ENCODE data around the gene VMP1. TPM values are rescaled to one million over a fixed set of nuclear protein-coding genes. Genes with fewer than 3 reads are reported as not detected.
"Not testable (repeated sequence)": the region's sequence is repeated elsewhere in the genome, so short reads cannot be mapped to it uniquely, and the experiment has no call there.

The VMP1 gene
- total and polyA plus RNA-seq, 2 donors (not counting 1 experiment from before 2014, with no cell fraction given), result 125 to 235 TPM

DNA sequence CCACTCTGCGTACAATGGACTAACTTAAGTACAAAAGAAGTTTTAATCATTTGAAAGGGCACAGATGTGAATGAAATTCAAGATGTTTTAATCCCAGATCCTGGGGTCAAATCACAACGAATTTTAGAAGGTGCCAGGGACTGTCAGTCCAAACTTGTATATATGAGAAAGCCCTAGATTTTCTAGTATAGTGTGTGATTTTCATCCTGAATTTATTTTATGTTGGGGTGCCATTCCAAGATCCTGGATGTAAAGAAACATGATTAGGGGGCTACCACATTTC, 121.0 kb downstream of the VMP1 start:
- no peaks in the 10 kb centered on the region for H3K9me3 ChIP-seq (ENCODE audit: control insufficient read depth, insufficient read depth, low read depth, low read length)
- no peaks in the 10 kb centered on the region for H3K36me3 ChIP-seq (ENCODE audit: control insufficient read depth, insufficient read depth, low read length)
- H4K20me1 ChIP-seq (ENCODE audit: control insufficient read depth, extremely low read depth, insufficient read depth, low read length), result no peaks in the 10 kb centered on the region
- no peak overlapping the region for H3K9ac ChIP-seq (ENCODE audit: insufficient read depth, low read length)
- no peak overlapping the region for H3K4me3 ChIP-seq (replicated peaks in 1 of 4; ENCODE audit: control extremely low read depth in 1 of 4, insufficient read depth in 1 of 4, low read depth in 3 of 4, low read length in 4 of 4)
- H3K4me2 ChIP-seq (ENCODE audit: extremely low read depth, insufficient read depth, low read length), result no peak overlapping the region
- no peak for DNase-seq (ENCODE audit: low read depth in 2 of 2)
- H3K27ac ChIP-seq (ENCODE audit: insufficient read depth, low read length), result peak overlapping the region; percentile 97
- H3K27me3 ChIP-seq (ENCODE audit: control insufficient read depth, insufficient read depth, low read length), result no peaks in the 10 kb centered on the region
- peaks cover 42% of the 10 kb centered on the region for H3K4me1 ChIP-seq (ENCODE audit: control insufficient read depth, extremely low read depth, insufficient read depth, low read length)
- TF ChIP-seq, protein P1, sequence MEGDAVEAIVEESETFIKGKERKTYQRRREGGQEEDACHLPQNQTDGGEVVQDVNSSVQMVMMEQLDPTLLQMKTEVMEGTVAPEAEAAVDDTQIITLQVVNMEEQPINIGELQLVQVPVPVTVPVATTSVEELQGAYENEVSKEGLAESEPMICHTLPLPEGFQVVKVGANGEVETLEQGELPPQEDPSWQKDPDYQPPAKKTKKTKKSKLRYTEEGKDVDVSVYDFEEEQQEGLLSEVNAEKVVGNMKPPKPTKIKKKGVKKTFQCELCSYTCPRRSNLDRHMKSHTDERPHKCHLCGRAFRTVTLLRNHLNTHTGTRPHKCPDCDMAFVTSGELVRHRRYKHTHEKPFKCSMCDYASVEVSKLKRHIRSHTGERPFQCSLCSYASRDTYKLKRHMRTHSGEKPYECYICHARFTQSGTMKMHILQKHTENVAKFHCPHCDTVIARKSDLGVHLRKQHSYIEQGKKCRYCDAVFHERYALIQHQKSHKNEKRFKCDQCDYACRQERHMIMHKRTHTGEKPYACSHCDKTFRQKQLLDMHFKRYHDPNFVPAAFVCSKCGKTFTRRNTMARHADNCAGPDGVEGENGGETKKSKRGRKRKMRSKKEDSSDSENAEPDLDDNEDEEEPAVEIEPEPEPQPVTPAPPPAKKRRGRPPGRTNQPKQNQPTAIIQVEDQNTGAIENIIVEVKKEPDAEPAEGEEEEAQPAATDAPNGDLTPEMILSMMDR (conservative IDR thresholded peaks at IDR 0.05 in 1 of 2, IDR thresholded peaks at IDR 0.05 in 1 of 2; ENCODE audit: low read depth in 1 of 2, low read length in 2 of 2), result no peak
- TF ChIP-seq EZH2 (IDR thresholded peaks at IDR 0.05; ENCODE audit: low read length, missing control alignments), result no peak
- H2AFZ ChIP-seq (ENCODE audit: low read length), result no peak overlapping the region
- H3K79me2 ChIP-seq (ENCODE audit: control insufficient read depth, insufficient read depth, low read length), result peaks cover 14% of the 10 kb centered on the region

DNA sequence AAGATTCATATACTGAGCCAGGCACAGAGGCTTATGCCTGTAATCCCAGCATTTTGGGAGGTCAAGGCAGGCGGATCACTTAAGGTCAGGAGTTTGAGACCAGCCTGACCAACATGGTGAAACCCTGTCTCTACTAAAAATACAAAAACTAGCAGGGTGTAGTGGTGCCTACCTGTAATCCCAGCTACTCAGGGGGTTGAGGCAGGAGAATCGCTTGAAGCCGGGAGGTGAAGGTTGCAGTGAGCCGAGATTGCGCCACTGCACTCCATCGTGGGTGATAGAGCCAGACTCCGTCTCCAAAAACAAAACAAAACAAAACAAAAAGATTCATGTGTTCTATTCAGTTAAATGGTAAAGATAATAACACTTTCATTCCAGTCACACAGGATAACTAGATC, 121.4 kb downstream of the VMP1 start:
- H4K20me1 ChIP-seq (ENCODE audit: control insufficient read depth, extremely low read depth, insufficient read depth, low read length); H3K36me3 ChIP-seq (ENCODE audit: control insufficient read depth, insufficient read depth, low read length); DNase-seq (ENCODE audit: low read depth in 2 of 2); H2AFZ ChIP-seq (ENCODE audit: low read length); H3K9me3 ChIP-seq (ENCODE audit: control insufficient read depth, insufficient read depth, low read depth, low read length); H3K27me3 ChIP-seq (ENCODE audit: control insufficient read depth, insufficient read depth, low read length); H3K9ac ChIP-seq (ENCODE audit: insufficient read depth, low read length): not testable (repeated sequence)
- Histone ChIP-seq H3K79me2 (ENCODE audit: control insufficient read depth, insufficient read depth, low read length) (peaks cover 14% of the 10 kb centered on the region), H3K4me2 (ENCODE audit: extremely low read depth, insufficient read depth, low read length) (peak overlapping the region; percentile 58), H3K4me1 (ENCODE audit: control insufficient read depth, extremely low read depth, insufficient read depth, low read length) (peaks cover 42% of the 10 kb centered on the region), H3K27ac (ENCODE audit: insufficient read depth, low read length) (peak overlapping the region; percentile 97), H3K4me3 (replicated peaks in 1 of 4; ENCODE audit: control extremely low read depth in 1 of 4, insufficient read depth in 1 of 4, low read depth in 3 of 4, low read length in 4 of 4) (peak overlapping the region in 1 of 4 experiments; percentile 13)

DNA sequence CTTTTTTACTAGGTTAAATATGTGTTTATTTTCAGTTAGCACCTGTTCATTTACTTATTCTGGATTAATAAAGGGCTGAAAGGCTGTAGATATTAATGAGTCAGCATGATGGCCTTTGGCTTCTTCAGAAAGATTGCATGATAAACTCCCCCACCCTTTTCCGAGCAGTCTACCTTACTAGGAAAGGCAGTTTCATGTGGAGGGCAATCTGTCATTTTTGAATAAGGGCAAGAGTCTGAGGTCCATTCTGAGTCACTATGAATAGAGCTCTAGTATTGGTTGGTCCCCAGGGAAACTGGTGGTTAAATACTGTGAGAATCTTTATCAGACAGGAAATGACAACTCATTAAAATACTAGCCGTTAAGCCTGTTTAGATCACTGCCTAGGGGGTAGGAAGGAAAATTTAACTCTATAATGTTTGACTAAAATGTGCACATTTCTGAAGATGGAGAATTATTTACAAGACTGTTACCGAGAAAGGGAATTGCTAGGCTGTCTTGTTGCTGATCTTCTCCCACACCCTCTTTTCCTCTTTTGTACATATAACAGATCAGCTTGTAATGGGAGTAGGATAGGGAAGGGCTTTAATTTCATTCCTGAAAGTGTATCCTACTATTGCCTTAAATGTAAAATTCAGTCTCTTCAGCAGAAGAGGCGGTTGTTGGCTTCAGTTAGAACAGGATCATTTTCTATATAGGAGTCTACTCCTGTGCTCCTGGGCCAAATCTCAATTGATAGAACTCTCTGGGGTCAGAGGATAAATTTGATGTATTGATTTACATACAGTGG, 122.0 kb downstream of the VMP1 start:
- Histone ChIP-seq H3K4me3 (replicated peaks in 1 of 4; ENCODE audit: control extremely low read depth in 1 of 4, insufficient read depth in 1 of 4, low read depth in 3 of 4, low read length in 4 of 4) (peak overlapping the region; percentile 6 to 46 (median 35)), H2AFZ (ENCODE audit: low read length) (no peak overlapping the region), H3K27me3 (ENCODE audit: control insufficient read depth, insufficient read depth, low read length) (no peaks in the 10 kb centered on the region), H3K4me1 (ENCODE audit: control insufficient read depth, extremely low read depth, insufficient read depth, low read length) (peaks cover 42% of the 10 kb centered on the region), H3K9me3 (ENCODE audit: control insufficient read depth, insufficient read depth, low read depth, low read length) (no peaks in the 10 kb centered on the region), H3K79me2 (ENCODE audit: control insufficient read depth, insufficient read depth, low read length) (peaks cover 14% of the 10 kb centered on the region), H3K9ac (ENCODE audit: insufficient read depth, low read length) (peak overlapping the region; percentile 69), H3K36me3 (ENCODE audit: control insufficient read depth, insufficient read depth, low read length) (no peaks in the 10 kb centered on the region), H3K27ac (ENCODE audit: insufficient read depth, low read length) (peak overlapping the region; percentile 97), H4K20me1 (ENCODE audit: control insufficient read depth, extremely low read depth, insufficient read depth, low read length) (no peaks in the 10 kb centered on the region), H3K4me2 (ENCODE audit: extremely low read depth, insufficient read depth, low read length) (peak overlapping the region; percentile 66)
- DNase-seq (ENCODE audit: low read depth in 2 of 2), result peak; percentile 96 to 100
- TF ChIP-seq, protein P1 (conservative IDR thresholded peaks at IDR 0.05 in 1 of 2, IDR thresholded peaks at IDR 0.05 in 1 of 2; ENCODE audit: low read depth in 1 of 2, low read length in 2 of 2), result no peak
- TF ChIP-seq EZH2 (IDR thresholded peaks at IDR 0.05; ENCODE audit: low read length, missing control alignments), result no peak
